GM12878 (cell line): ENCODE data around the gene DENND1A.

ENCODE experiments used
- CHD2 ChIP-seq: IDR thresholded peaks from 2 replicates; pipeline ENCODE4 v1.6.1; 2011; ENCODE audit warnings: low read depth, low read length, improper control_type of control experiment, borderline replicate concordance
- DPF2 ChIP-seq: fragments of 450-650 bp; IDR thresholded peaks from 2 replicates; pipeline ENCODE4 v1.6.1; 2017; ENCODE audit warnings: mild to moderate bottlenecking
- EZH2 ChIP-seq: IDR thresholded peaks from 2 replicates; pipeline ENCODE4 v1.6.1; 2012; ENCODE audit warnings: low read depth, mild to moderate bottlenecking, control low read depth, inconsistent platforms, low read length, borderline replicate concordance; ENCODE audit not compliant: control insufficient read depth
- FOXM1 ChIP-seq: IDR thresholded peaks from 2 replicates; pipeline ENCODE4 v1.6.1; 2012; ENCODE audit warnings: low read depth, mild to moderate bottlenecking, inconsistent platforms, low read length, moderate library complexity
- HDAC2 ChIP-seq: fragments of 200-600 bp; sonication (generic); IDR thresholded peaks from 2 replicates; pipeline ENCODE4 v1.6.1; 2017
- KDM1A ChIP-seq: fragments of 200-600 bp; sonication (generic); IDR thresholded peaks from 2 replicates; pipeline ENCODE4 v1.6.1; 2016; ENCODE audit warnings: borderline replicate concordance
- KLF5 ChIP-seq: fragments of 450-650 bp; IDR thresholded peaks from 2 replicates; pipeline ENCODE4 v1.6.1; 2014; ENCODE audit warnings: mild to moderate bottlenecking; ENCODE audit not compliant: partially characterized antibody
- SUZ12 ChIP-seq: fragments of 200-600 bp; sonication (generic); IDR thresholded peaks from one replicate; pipeline ENCODE4 v1.6.1; 2018; ENCODE audit warnings: antibody characterized with exemption, mild to moderate bottlenecking; ENCODE audit not compliant: unreplicated experiment
- TF ChIP-seq, protein P1 (sequence below), 3 experiments: IDR thresholded peaks in 2 of 3; conservative IDR thresholded peaks in 1 of 3; 2 replicates each; pipeline ENCODE4 v1.5.1; 2011; ENCODE audit warnings: low read depth in 3 of 3, low read length in 3 of 3, mild to moderate bottlenecking in 3 of 3, control low read depth in 2 of 3, moderate library complexity in 2 of 3, inconsistent platforms in 1 of 3, mixed read lengths in 1 of 3; ENCODE audit not compliant: control insufficient read depth in 2 of 3, insufficient read depth in 1 of 3; ENCODE audit errors: extremely low read depth in 1 of 3

DNA sequence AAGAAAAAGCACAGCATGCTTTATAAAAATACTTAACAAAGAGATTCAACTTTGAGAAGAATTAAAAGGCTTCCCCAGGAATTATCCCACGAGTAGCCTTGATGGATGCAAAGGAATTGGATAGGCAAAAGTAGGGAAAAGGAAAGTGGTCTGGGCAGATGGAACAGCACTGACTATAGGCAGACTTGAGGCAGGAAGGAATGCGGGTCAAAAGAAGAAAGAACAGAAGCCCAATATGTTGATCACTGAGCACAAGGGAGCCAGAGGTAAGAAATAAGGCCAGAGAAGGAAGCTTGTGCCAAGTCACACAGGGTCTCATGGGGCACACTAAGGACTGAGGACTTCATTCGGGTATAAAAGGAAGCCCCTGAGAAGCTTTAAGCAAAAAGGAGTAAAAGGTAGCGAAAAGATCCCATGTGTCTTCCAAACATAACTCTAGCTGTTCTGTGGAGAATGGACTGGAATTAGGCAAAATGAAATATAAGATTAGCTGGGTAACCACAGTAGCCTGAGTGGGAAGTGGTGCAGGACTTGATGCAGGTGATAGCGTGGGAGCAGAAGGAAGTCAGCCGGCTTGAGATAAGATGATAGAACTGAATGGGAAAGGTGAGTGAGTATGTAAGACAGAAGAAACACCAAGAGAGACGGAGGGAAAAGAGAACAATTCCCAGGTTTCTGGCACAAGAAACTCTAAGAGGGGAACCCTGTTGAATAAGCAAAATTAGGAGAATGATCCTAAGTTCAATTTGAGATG, 106.6 kb downstream of the DENND1A start:
- TF ChIP-seq KDM1A (no peak), SUZ12 (no peak), CHD2 (no peak), FOXM1 (no peak), EZH2 (no peak), DPF2 (no peak), HDAC2 (no peak), KLF5 (no peak)
- TF ChIP-seq, protein P1, sequence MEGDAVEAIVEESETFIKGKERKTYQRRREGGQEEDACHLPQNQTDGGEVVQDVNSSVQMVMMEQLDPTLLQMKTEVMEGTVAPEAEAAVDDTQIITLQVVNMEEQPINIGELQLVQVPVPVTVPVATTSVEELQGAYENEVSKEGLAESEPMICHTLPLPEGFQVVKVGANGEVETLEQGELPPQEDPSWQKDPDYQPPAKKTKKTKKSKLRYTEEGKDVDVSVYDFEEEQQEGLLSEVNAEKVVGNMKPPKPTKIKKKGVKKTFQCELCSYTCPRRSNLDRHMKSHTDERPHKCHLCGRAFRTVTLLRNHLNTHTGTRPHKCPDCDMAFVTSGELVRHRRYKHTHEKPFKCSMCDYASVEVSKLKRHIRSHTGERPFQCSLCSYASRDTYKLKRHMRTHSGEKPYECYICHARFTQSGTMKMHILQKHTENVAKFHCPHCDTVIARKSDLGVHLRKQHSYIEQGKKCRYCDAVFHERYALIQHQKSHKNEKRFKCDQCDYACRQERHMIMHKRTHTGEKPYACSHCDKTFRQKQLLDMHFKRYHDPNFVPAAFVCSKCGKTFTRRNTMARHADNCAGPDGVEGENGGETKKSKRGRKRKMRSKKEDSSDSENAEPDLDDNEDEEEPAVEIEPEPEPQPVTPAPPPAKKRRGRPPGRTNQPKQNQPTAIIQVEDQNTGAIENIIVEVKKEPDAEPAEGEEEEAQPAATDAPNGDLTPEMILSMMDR (IDR thresholded peaks at IDR 0.05 in 2 of 3, conservative IDR thresholded peaks at IDR 0.05 in 1 of 3; ENCODE audit: control insufficient read depth in 2 of 3, extremely low read depth in 1 of 3, insufficient read depth in 1 of 3, low read depth in 3 of 3, low read length in 3 of 3) = no peak
